GM20000 (cell line): Measurements from ENCODE around the gene NPBWR2.

Experiments
- DNase-seq: peaks from one replicate; pipeline ENCODE4 v3.0.0; 2012; ENCODE audit warnings: low spot score
- CTCF ChIP-seq: IDR thresholded peaks from 2 replicates; pipeline ENCODE4 v1.5.1; 2012; ENCODE audit warnings: mild to moderate bottlenecking, control low read depth; ENCODE audit errors: extremely low read depth, missing control alignments

Gene NPBWR2

GRCh38 chr20:64146936-64147477, 39.6 kb upstream of the NPBWR2 start:
- no peak for DNase-seq
- no peak for TF ChIP-seq CTCF

- no peak for DNase-seq
- no peak for TF ChIP-seq CTCF
Observed at GRCh38 chr20:64146301-64146935, 39.1 kb upstream of the NPBWR2 start.

GRCh38 chr20:64145458-64146300, 38.3 kb upstream of the NPBWR2 start:
- TF ChIP-seq CTCF, result no peak
- DNase-seq, result no peak

- TF ChIP-seq CTCF, result no peak
- no peak for DNase-seq
Observed at GRCh38 chr20:64144144-64144912, 37.0 kb upstream of the NPBWR2 start.

- DNase-seq, result no peak
- TF ChIP-seq CTCF, result no peak
Observed at GRCh38 chr20:64143018-64143801, 35.8 kb upstream of the NPBWR2 start.

- no peak for TF ChIP-seq CTCF
- no peak for DNase-seq
Observed at GRCh38 chr20:64142590-64142989, 35.2 kb upstream of the NPBWR2 start.
